Measurements from ENCODE around the gene VSTM2L.

Gene VSTM2L

GRCh38 chr20:37926612-37927011, 23.7 kb downstream of the VSTM2L start:
- DNase-seq (ENCODE audit: low spot score): peak; percentile 71
- Histone ChIP-seq H3K27ac (ENCODE audit: poor library complexity, severe bottlenecking) (no peak overlapping the region), H3K27me3 (ENCODE audit: insufficient read depth, poor library complexity, severe bottlenecking) (no peaks in the 10 kb centered on the region), H3K4me3 (ENCODE audit: severe bottlenecking) (no peak overlapping the region), H3K9me3 (ENCODE audit: severe bottlenecking) (no peaks in the 10 kb centered on the region), H3K4me1 (ENCODE audit: insufficient read depth, poor library complexity, severe bottlenecking) (no peaks in the 10 kb centered on the region), H3K36me3 (ENCODE audit: low read depth) (no peaks in the 10 kb centered on the region)
- no peak for TF ChIP-seq CTCF (IDR thresholded peaks at IDR 0.05; ENCODE audit: poor library complexity, severe bottlenecking)
- no peak for ATAC-seq (ENCODE audit: low read depth)

GRCh38 chr20:37927410-37928095, 24.6 kb downstream of the VSTM2L start:
- no peak overlapping the region for H3K27ac ChIP-seq (ENCODE audit: poor library complexity, severe bottlenecking)
- no peaks in the 10 kb centered on the region for H3K4me1 ChIP-seq (ENCODE audit: insufficient read depth, poor library complexity, severe bottlenecking)
- TF ChIP-seq CTCF (IDR thresholded peaks at IDR 0.05; ENCODE audit: poor library complexity, severe bottlenecking): no peak
- no peak overlapping the region for H3K4me3 ChIP-seq (ENCODE audit: severe bottlenecking)
- H3K27me3 ChIP-seq (ENCODE audit: insufficient read depth, poor library complexity, severe bottlenecking): no peaks in the 10 kb centered on the region
- DNase-seq (ENCODE audit: low spot score) (peak; percentile 87), ATAC-seq (ENCODE audit: low read depth) (no peak)
- H3K9me3 ChIP-seq (ENCODE audit: severe bottlenecking): no peaks in the 10 kb centered on the region
- H3K36me3 ChIP-seq (ENCODE audit: low read depth): no peaks in the 10 kb centered on the region

GRCh38 chr20:37928996-37929682, 26.2 kb downstream of the VSTM2L start:
- Histone ChIP-seq H3K27ac (ENCODE audit: poor library complexity, severe bottlenecking) (no peak overlapping the region), H3K4me1 (ENCODE audit: insufficient read depth, poor library complexity, severe bottlenecking) (no peaks in the 10 kb centered on the region), H3K27me3 (ENCODE audit: insufficient read depth, poor library complexity, severe bottlenecking) (no peaks in the 10 kb centered on the region), H3K36me3 (ENCODE audit: low read depth) (no peaks in the 10 kb centered on the region), H3K4me3 (ENCODE audit: severe bottlenecking) (no peak overlapping the region), H3K9me3 (ENCODE audit: severe bottlenecking) (no peaks in the 10 kb centered on the region)
- TF ChIP-seq CTCF (IDR thresholded peaks at IDR 0.05; ENCODE audit: poor library complexity, severe bottlenecking): no peak
- ATAC-seq (ENCODE audit: low read depth) (peak; percentile 4; the same call in 1 of the 3 replicates), DNase-seq (ENCODE audit: low spot score) (no peak)

GRCh38 chr20:37929683-37930014, 26.7 kb downstream of the VSTM2L start:
- Histone ChIP-seq H3K9me3 (ENCODE audit: severe bottlenecking) (no peaks in the 10 kb centered on the region), H3K27ac (ENCODE audit: poor library complexity, severe bottlenecking) (no peak overlapping the region), H3K27me3 (ENCODE audit: insufficient read depth, poor library complexity, severe bottlenecking) (no peaks in the 10 kb centered on the region), H3K4me1 (ENCODE audit: insufficient read depth, poor library complexity, severe bottlenecking) (no peaks in the 10 kb centered on the region), H3K4me3 (ENCODE audit: severe bottlenecking) (no peak overlapping the region), H3K36me3 (ENCODE audit: low read depth) (no peaks in the 10 kb centered on the region)
- TF ChIP-seq CTCF (IDR thresholded peaks at IDR 0.05; ENCODE audit: poor library complexity, severe bottlenecking): no peak
- no peak for DNase-seq (ENCODE audit: low spot score)
- ATAC-seq (ENCODE audit: low read depth): no peak
